GM10266 (cell line): Measurements from ENCODE around the gene MTA1.
A peak's percentile ranks its signal among the peaks of the same experiment; 100 is the strongest.

Source experiments
- DNase-seq: peaks from one replicate; pipeline ENCODE4 v3.0.0; 2012; ENCODE audit errors: extremely low spot score
- TF ChIP-seq, protein P1 (sequence below): IDR thresholded peaks from 2 replicates; pipeline ENCODE4 v1.5.1; 2012; ENCODE audit warnings: mild to moderate bottlenecking, low read depth; ENCODE audit not compliant: control insufficient read depth, insufficient read depth; ENCODE audit errors: missing control alignments

The MTA1 gene

DNA sequence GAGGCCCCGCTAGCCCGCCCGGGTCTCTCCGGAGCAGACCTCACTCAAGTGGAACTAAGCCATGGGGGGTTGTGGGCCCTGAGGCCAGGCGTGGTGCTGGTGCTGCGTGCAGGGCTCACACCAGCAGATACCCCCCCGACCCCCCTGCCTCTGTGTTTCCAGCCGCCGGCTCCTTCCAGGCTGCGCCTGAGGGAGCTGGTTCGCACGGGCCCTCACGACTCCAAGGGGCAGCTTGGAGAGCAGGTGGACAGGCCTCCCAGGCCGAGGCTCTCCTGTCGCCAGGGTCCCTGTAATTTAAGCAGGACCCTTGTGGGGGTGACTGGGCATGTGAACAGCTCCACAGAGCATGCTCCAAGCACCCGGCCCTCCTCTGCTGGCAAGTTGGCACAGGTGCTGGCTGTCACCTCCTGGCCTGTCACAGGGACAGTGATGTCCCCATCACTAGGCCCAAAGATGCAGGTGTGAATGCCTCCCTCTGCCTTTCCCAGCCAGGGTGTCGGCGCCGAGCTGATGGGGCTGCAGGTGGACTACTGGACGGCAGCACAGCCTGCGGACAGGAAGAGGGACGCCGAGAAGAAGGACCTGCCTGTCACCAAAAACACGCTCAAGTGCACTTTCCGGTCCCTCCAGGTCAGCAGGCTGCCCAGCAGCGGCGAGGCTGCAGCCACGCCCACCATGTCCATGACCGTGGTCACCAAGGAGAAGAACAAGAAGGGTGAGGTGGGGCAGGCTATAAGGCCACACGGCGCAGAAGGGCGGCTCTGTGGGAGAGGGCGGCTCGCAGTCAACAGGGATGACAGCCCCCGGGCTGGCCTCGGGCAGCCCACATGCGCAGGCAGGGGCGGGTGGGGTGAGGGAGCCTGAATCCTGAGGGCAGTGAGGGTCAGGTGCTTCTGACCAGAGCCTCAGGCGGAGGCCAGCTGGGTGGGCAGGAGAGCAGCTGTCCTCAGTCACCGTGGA lies 27.2 kb upstream of the MTA1 start:
- TF ChIP-seq, protein P1, sequence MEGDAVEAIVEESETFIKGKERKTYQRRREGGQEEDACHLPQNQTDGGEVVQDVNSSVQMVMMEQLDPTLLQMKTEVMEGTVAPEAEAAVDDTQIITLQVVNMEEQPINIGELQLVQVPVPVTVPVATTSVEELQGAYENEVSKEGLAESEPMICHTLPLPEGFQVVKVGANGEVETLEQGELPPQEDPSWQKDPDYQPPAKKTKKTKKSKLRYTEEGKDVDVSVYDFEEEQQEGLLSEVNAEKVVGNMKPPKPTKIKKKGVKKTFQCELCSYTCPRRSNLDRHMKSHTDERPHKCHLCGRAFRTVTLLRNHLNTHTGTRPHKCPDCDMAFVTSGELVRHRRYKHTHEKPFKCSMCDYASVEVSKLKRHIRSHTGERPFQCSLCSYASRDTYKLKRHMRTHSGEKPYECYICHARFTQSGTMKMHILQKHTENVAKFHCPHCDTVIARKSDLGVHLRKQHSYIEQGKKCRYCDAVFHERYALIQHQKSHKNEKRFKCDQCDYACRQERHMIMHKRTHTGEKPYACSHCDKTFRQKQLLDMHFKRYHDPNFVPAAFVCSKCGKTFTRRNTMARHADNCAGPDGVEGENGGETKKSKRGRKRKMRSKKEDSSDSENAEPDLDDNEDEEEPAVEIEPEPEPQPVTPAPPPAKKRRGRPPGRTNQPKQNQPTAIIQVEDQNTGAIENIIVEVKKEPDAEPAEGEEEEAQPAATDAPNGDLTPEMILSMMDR: no peak
- no peak for DNase-seq

DNA sequence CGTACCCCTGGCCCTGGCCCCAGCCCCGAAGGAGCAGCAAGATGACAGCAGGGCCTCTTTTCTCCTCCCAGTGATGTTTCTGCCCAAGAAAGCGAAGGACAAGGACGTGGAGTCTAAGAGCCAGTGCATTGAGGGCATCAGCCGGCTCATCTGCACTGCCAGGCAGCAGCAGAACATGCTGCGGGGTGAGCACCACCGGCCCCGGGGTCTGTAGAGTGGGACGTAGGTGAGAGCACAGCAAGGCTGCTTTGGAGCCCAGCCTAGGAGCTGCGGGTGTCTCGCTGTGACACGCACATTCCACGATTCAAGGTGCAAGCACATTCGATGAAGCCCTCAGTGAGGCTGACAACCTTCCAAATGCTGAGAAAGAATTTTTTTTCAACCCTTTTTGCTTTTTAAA lies 26.5 kb upstream of the MTA1 start:
- DNase-seq: no peak

DNA sequence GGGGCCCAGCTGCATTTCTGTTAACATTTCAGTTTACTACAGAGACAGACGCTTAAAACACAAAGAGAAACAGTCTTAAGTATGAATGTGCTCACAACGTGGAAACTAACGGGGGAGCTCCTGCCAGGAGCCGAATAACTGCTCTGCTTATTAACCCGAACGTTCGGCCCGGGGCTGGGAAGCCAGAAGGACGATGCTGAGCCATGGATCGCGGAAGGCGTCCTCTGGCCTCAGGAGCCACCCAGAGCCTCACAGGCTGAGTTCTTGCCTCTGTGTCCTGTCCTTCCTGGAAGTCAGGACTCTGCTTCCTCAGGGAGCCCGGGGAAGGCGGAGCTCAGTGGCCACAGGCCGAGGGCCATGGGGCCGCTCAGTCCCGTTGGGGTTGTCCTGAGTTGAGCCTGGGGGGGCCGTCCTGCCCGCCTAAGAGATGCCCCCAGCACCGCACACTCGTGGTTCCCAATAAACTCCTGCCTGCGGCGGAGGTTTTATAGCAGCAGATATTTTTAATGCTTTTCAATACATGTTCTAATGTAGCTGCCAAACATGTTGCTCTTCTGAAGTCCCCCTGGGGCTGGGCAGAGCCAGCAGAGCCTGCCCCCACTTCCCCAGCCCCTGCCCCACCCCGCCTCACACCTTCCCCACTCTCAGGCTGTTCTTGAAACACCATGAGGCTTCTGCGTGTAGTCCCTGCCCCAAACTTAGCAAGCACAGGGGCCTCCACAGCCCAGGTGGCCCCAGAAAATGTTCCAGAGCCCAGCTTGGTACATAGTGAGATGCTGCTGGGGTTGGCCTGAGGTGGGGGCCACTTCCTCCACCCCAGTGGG lies 24.7 kb upstream of the MTA1 start:
- TF ChIP-seq, protein P1: no peak
- no peak for DNase-seq

More for the DNA sequence above, 26.5 kb upstream of the MTA1 start:
- TF ChIP-seq, protein P1: no peak

DNA sequence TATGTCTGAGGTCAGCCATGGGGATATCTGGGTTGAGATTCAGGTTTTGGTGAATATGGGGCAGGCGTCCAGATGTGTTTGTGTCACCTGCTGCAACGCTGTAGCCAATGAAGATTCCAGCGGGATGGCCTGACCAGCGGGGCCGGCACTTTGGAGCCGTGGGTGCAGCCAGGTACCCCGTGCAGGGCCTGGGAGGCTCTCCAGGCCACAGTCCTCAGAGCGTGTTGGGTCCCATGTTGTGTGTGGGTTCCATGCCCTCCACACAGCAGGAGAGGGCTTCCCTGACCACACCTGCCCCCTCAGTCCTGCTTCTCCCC lies 24.1 kb upstream of the MTA1 start:
- TF ChIP-seq, protein P1: no peak
- DNase-seq: no peak

DNA sequence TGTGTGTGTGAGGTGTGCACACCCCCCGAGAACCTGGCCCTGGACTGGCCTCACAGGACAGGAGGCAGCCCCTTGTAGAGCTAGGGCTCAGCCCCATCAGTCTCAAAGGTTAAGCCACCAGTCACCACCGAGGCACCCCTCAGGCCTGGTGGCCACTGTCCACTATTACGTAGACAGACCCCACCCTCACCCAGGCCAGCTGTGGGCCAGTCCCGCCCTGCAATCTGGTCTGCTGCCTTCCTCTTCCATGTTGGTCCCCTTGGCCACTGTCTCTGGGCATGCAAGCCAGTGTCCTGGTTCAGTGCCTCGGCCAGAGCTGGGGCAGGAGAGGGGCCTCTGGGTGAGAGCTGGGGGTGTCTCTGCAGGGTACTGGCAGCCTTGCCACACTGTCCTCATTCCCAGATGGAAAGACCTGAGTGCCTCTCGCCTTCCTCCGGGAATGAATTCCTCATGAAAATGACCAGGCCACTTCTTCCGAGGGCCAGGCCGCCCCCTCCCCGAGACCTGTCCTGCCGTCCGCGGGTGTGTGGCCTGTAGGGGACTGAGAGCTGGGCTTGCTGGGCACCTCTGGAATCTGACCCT lies 22.2 kb upstream of the MTA1 start:
- TF ChIP-seq, protein P1: no peak
- no peak for DNase-seq

DNA sequence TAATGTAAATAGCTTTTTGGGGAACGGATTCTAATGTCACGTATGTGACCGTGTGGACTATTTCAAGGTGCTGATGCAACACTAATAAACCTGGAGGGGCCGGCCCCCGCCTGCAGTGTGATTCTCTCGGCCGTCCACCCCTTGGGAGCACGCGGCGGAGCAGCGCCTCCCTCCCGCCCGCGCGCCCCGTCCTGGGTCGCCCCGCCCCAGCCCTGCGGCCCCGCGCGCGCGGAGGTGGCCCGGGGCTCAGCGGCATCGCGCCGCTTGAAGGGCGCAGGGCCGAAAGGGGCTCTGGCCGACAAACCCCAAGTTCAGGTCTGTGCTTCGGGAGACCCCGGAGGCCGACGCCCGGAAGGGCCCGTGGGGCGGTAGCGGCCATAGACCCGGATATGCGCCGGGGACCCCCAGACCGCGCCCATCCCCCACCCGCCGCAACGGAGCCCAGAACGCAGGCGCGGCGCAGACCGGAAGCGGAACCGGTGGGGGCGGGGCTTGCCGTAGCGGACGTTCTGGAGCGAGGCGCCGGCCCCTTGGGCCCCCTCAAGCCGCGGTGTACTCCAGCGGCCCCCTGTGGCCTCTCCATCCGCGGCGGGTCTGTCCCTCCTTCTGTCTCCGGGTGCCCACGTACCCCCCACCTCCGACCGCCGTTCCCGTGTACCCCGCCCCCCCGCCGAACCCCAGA lies 21.4 kb upstream of the MTA1 start, which contains the start of gene TEX22:
Gene TEX22 (plus strand): TSS at position 495 of the 682 bp plus-strand sequence. CDS start 803 bp downstream, outside the sequence.
- TF ChIP-seq, protein P1: peak; percentile 43
- DNase-seq: peak; percentile 98
